PFSK-1 (cell line): Measurements from ENCODE around the gene MINDY4.

Experiments
- FOXP2 ChIP-seq: optimal IDR thresholded peaks from 2 replicates; pipeline ENCODE3; 2011; ENCODE audit warnings: borderline replicate concordance, control low read depth, inconsistent platforms; ENCODE audit not compliant: insufficient read depth; ENCODE audit errors: extremely low read length, extremely low read depth
- POLR2AphosphoS5 ChIP-seq: IDR thresholded peaks from 2 replicates; pipeline ENCODE4 v1.6.1; 2012; ENCODE audit warnings: low read depth, mild to moderate bottlenecking, control low read depth, low read length, moderate library complexity
- REST ChIP-seq, 2 experiments: IDR thresholded peaks; 2 replicates each; pipeline versions ENCODE4 v1.6.1 to v1.8.0; 2011 to 2012; ENCODE audit warnings: low read depth in 2 of 2, low read length in 2 of 2, control low read depth in 1 of 2, inconsistent platforms in 1 of 2, mild to moderate bottlenecking in 1 of 2, moderate library complexity in 1 of 2; ENCODE audit not compliant: insufficient read depth in 1 of 2
- SIN3A ChIP-seq: IDR thresholded peaks from 2 replicates; pipeline ENCODE4 v1.6.1; 2012; ENCODE audit warnings: mild to moderate bottlenecking, low read length, moderate library complexity, borderline replicate concordance; ENCODE audit not compliant: insufficient read depth
- TAF1 ChIP-seq: IDR thresholded peaks from 2 replicates; pipeline ENCODE4 v1.6.1; 2012; ENCODE audit warnings: low read length, control low read depth, borderline replicate concordance; ENCODE audit not compliant: insufficient read depth

The MINDY4 gene

GRCh38 chr7:30924624-30925023 lies 153.4 kb downstream of the MINDY4 start:
- TF ChIP-seq REST (IDR thresholded peaks at IDR 0.05; ENCODE audit: insufficient read depth in 1 of 2, low read depth in 2 of 2, low read length in 2 of 2) = no peak
- no peak for TF ChIP-seq FOXP2
- no peak for TF ChIP-seq POLR2AphosphoS5
- no peak for TF ChIP-seq SIN3A
- no peak for TF ChIP-seq TAF1

- TF ChIP-seq SIN3A = no peak
- no peak for TF ChIP-seq TAF1
- no peak for TF ChIP-seq REST (IDR thresholded peaks at IDR 0.05; ENCODE audit: insufficient read depth in 1 of 2, low read depth in 2 of 2, low read length in 2 of 2)
- TF ChIP-seq POLR2AphosphoS5 = no peak
- TF ChIP-seq FOXP2 = no peak
These were observed 153.9 kb downstream of the MINDY4 start for GRCh38 chr7:30925117-30925516.

DNA sequence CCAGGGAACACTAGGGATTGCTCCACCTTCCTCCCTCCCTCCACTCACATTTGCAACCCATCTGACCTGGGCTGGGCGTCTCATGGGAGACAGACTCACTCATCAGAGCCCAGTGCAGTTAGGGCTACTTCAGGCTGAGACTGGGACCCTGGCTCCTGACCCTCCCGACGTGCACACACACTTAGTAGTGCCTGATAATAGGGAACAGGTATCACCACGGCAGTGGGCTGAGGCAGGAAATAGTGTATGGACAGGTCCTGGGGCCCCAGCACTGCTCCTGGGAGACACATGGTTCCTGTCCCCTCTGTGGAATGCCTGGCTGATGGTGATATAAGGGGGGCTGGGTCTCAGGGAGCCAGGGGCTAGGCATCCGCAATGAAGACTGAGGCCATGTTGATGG lies 154.7 kb downstream of the MINDY4 start:
- TF ChIP-seq REST (IDR thresholded peaks at IDR 0.05; ENCODE audit: insufficient read depth in 1 of 2, low read depth in 2 of 2, low read length in 2 of 2) (no peak), TAF1 (no peak), FOXP2 (no peak), SIN3A (no peak), POLR2AphosphoS5 (no peak)

GRCh38 chr7:30926313-30926712 lies 155.1 kb downstream of the MINDY4 start:
- TF ChIP-seq TAF1 (no peak), POLR2AphosphoS5 (no peak), REST (IDR thresholded peaks at IDR 0.05; ENCODE audit: insufficient read depth in 1 of 2, low read depth in 2 of 2, low read length in 2 of 2) (no peak), FOXP2 (no peak), SIN3A (no peak)

DNA sequence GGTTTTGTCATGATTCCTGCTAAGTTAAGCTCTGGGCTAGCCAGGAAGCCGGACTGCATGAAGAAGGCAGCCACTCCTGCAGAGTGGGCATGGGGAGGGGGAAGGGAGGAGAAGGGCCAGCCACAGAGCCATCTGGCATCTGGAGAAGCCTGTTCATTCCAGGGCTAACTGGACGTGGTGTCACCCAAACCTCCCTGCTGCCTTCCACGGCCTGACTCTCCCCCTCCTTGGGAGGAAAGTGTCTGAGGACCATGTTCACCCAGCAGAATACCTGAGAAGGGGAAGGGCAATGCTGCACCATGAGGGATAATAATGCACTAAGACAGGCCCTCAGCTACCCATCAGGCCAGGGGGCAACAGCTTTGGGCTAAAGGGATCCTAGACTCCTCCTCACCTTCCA lies 155.8 kb downstream of the MINDY4 start:
- TF ChIP-seq FOXP2 (no peak), TAF1 (no peak)
